Ramos (cell line): Measurements from ENCODE around the gene ELFN2.
"Not testable (repeated sequence)": the region's sequence is repeated elsewhere in the genome, so short reads cannot be mapped to it uniquely, and the experiment has no call there.

Source experiments
- in situ Hi-C: fragments of 300-500 bp; cut with MboI; formaldehyde crosslinking; loops from one replicate; pipeline ENCODE4 v1.14.3; 2022; ENCODE audit warnings: low sequenced_read_pairs; ENCODE audit not compliant: unreplicated experiment

Gene ELFN2

GRCh38 chr22:37328538-37329237 is 98.6 kb downstream of the ELFN2 start:
- in situ Hi-C loops: not testable (repeated sequence)

GRCh38 chr22:37328017-37328416 is 99.3 kb downstream of the ELFN2 start:
- in situ Hi-C loops: no loop called here

GRCh38 chr22:37326726-37327125 is 100.6 kb downstream of the ELFN2 start:
- in situ Hi-C loops: no loop called here

GRCh38 chr22:37325039-37325395 is 102.3 kb downstream of the ELFN2 start:
- in situ Hi-C loops: no loop called here

- in situ Hi-C loops: no loop called here
Observed at GRCh38 chr22:37324340-37325038, 102.8 kb downstream of the ELFN2 start.

- in situ Hi-C loops: no loop called here
Observed at GRCh38 chr22:37320726-37321677, 106.3 kb downstream of the ELFN2 start.

- in situ Hi-C loops: loop anchor here (5.0 to 10.0 kb wide), 2 partner anchors 113 to 245 kb away; partner anchors contain the start of gene CDC42EP1
Observed at GRCh38 chr22:37319469-37319868, 107.8 kb downstream of the ELFN2 start.

GRCh38 chr22:37318364-37319109 is 108.7 kb downstream of the ELFN2 start:
- in situ Hi-C loops: loop anchor here (5.0 to 10.0 kb wide), 2 partner anchors 114 to 246 kb away; partner anchors contain the start of gene CDC42EP1
